Caco-2 (cell line): ENCODE results near the gene GRIN1. TPM values are rescaled to one million over a fixed set of nuclear protein-coding genes. Genes with fewer than 3 reads are reported as not detected.

Experiments
- BruUV-seq: library from RNA; stranded (reverse); fragments of 400-500 nt; replicated peaks from 2 replicates; lab custom pipeline; 2021; lab: Mats Ljungman, UMichigan
- CTCF ChIA-PET: fragments of 300-600 bp; sonication (Branson Sonifier 250); formaldehyde crosslinking; loops from one replicate; lab custom pipeline; 2022; ENCODE audit warnings: antibody characterized with exemption; lab: Charles Lee
- POLR2A ChIA-PET: fragments of 300-600 bp; sonication (Branson Sonifier 250); formaldehyde crosslinking; loops from one replicate; lab custom pipeline; 2022; ENCODE audit warnings: antibody characterized with exemption; lab: Charles Lee
- DNase-seq, 2 experiments: peaks; one replicate each; pipeline versions ENCODE4 v3.0.0 to v3.0.0-alpha.2; 2020 to 2022
- H3K27me3 ChIP-seq: replicated peaks from 2 replicates; pipeline ENCODE4 v1.6.0; 2011; ENCODE audit warnings: low read length; ENCODE audit not compliant: control insufficient read depth, insufficient read depth
- H3K36me3 ChIP-seq: 2 replicates; pipeline ENCODE4 v1.5.1; 2011; ENCODE audit warnings: low read length; ENCODE audit not compliant: control insufficient read depth, insufficient read depth
- H3K4me1 ChIP-seq: fragments of 250-450 bp; sonication (Bioruptor Pico); 2 replicates; pipeline ENCODE4 v1.5.1; 2020; ENCODE audit warnings: mild to moderate bottlenecking
- H3K4me3 ChIP-seq: 2 replicates; pipeline ENCODE4 v1.5.1; 2011; ENCODE audit warnings: low read depth, mild to moderate bottlenecking, control low read depth, low read length
- H3K9me3 ChIP-seq: fragments of 250-450 bp; sonication (Bioruptor Pico); 2 replicates; pipeline ENCODE4 v1.5.1; 2020; ENCODE audit warnings: mild to moderate bottlenecking, moderate library complexity
- H3K27ac Mint-ChIP-seq: one replicate; pipeline ENCODE4 v1.8.0; 2022; ENCODE audit warnings: mixed read lengths; ENCODE audit not compliant: unreplicated experiment
- H3K27me3 Mint-ChIP-seq: one replicate; pipeline ENCODE4 v1.8.0; 2022; ENCODE audit warnings: mixed read lengths; ENCODE audit not compliant: insufficient read depth, unreplicated experiment
- H3K36me3 Mint-ChIP-seq: one replicate; pipeline ENCODE4 v1.8.0; 2022; ENCODE audit warnings: mild to moderate bottlenecking, mixed read lengths; ENCODE audit not compliant: insufficient read depth, unreplicated experiment
- H3K4me1 Mint-ChIP-seq: one replicate; pipeline ENCODE4 v1.8.0; 2022; ENCODE audit warnings: low read depth, mixed read lengths; ENCODE audit not compliant: unreplicated experiment
- H3K4me3 Mint-ChIP-seq: one replicate; pipeline ENCODE4 v1.8.0; 2022; ENCODE audit warnings: mild to moderate bottlenecking, moderate library complexity, mixed read lengths; ENCODE audit not compliant: unreplicated experiment
- H3K9me3 Mint-ChIP-seq: one replicate; pipeline ENCODE4 v1.8.0; 2022; ENCODE audit warnings: mixed read lengths; ENCODE audit not compliant: unreplicated experiment
- CTCF ChIP-seq, 2 experiments: fragments of 200-600 bp in 1 of 2; IDR thresholded peaks; 1 replicate in 1 of 2; 2 replicates in 1 of 2; pipeline versions ENCODE4 v1.5.1 to v1.8.0; 2011 to 2022; ENCODE audit warnings: antibody characterized with exemption in 1 of 2, control low read depth in 1 of 2, inconsistent platforms in 1 of 2, low read depth in 1 of 2, low read length in 1 of 2, mild to moderate bottlenecking in 1 of 2, moderate library complexity in 1 of 2; ENCODE audit not compliant: insufficient read depth in 1 of 2, severe bottlenecking in 1 of 2, unreplicated experiment in 1 of 2
- intact Hi-C: fragments of 100-400 bp; cut with micrococcal nuclease; formaldehyde crosslinking; loops from one replicate; pipeline ENCODE4 v1.10.0; 2022; ENCODE audit not compliant: unreplicated experiment
- total RNA-seq: library from RNA; stranded (reverse); gene quantifications from 2 replicates; pipeline ENCODE4 v1.2.3, GENCODE V29; 2022

Gene GRIN1
- total RNA-seq, 1 experiment from 2014 or later = 3.7 TPM

- no peak overlapping the region for H3K4me3 ChIP-seq
- intact Hi-C loops = loop anchor here (5.0 kb wide), 1 partner anchor 37 kb away; no protein-coding TSS in a partner anchor
- peaks cover 2% of the 10 kb centered on the region; the same call in 1 of the 2 replicates for H3K27me3 ChIP-seq
- H3K4me1 ChIP-seq = peaks cover 6% of the 10 kb centered on the region
- no peak overlapping the region for H3K27ac Mint-ChIP-seq
- peaks cover 6% of the 10 kb centered on the region for H3K4me1 Mint-ChIP-seq
- H3K9me3 ChIP-seq = no peaks in the 10 kb centered on the region
- H3K9me3 Mint-ChIP-seq = no peaks in the 10 kb centered on the region
- TF ChIP-seq CTCF (IDR thresholded peaks at IDR 0.05; ENCODE audit: insufficient read depth in 1 of 2, low read depth in 1 of 2, low read length in 1 of 2, severe bottlenecking in 1 of 2, unreplicated experiment in 1 of 2) = no peak
- no peak for DNase-seq
- BruUV-seq = no TSS peak
- POLR2A ChIA-PET = no interaction called here
- H3K36me3 ChIP-seq = no peaks in the 10 kb centered on the region
- H3K36me3 Mint-ChIP-seq = no peaks in the 10 kb centered on the region
- peaks cover 8% of the 10 kb centered on the region for H3K27me3 Mint-ChIP-seq
- CTCF ChIA-PET = interaction anchor here (0.6 kb wide), 1 partner anchor 59 kb away, joined by 3 read pairs; no protein-coding TSS in a partner anchor
- H3K4me3 Mint-ChIP-seq = no peak overlapping the region
These were observed 25.7 kb downstream of the GRIN1 start for GRCh38 chr9:137164370-137165249.

GRCh38 chr9:137165250-137165836, 26.4 kb downstream of the GRIN1 start:
- ChIA-PET CTCF (no interaction called here), POLR2A (no interaction called here)
- peaks cover 2% of the 10 kb centered on the region; the same call in 1 of the 2 replicates for H3K27me3 ChIP-seq
- no peak overlapping the region for H3K4me3 ChIP-seq
- H3K36me3 ChIP-seq = no peaks in the 10 kb centered on the region
- no peaks in the 10 kb centered on the region for H3K9me3 ChIP-seq
- Mint-ChIP-seq H3K4me3 (no peak overlapping the region), H3K36me3 (no peaks in the 10 kb centered on the region), H3K9me3 (no peaks in the 10 kb centered on the region), H3K27me3 (peaks cover 8% of the 10 kb centered on the region), H3K27ac (no peak overlapping the region), H3K4me1 (peaks cover 6% of the 10 kb centered on the region)
- peaks cover 13% of the 10 kb centered on the region for H3K4me1 ChIP-seq
- intact Hi-C loops = loop anchor here (5.0 kb wide), 1 partner anchor 38 kb away; no protein-coding TSS in a partner anchor
- no TSS peak for BruUV-seq
- no peak for TF ChIP-seq CTCF (IDR thresholded peaks at IDR 0.05; ENCODE audit: insufficient read depth in 1 of 2, low read depth in 1 of 2, low read length in 1 of 2, severe bottlenecking in 1 of 2, unreplicated experiment in 1 of 2)
- DNase-seq = no peak
